Activated CD8-positive, alpha-beta memory T cell treated with anti-CD3 and anti-CD28 coated beads, Interleukin-2, amount 50 U/mL, for 24 hours (primary cell): ENCODE data around the gene IGFBP5.

ENCODE experiments used
- DNase-seq: peaks from one replicate; pipeline ENCODE4 v3.0.0-alpha.2; 2020; ENCODE audit errors: extremely low read depth

Gene IGFBP5

GRCh38 chr2:216714376-216714775 lies 19.0 kb upstream of the IGFBP5 start:
- no peak for DNase-seq

- DNase-seq: no peak
Observed at GRCh38 chr2:216713691-216714336, 18.5 kb upstream of the IGFBP5 start.

- DNase-seq: no peak
Observed at GRCh38 chr2:216711348-216711747, 16.0 kb upstream of the IGFBP5 start.

- no peak for DNase-seq
Observed at GRCh38 chr2:216710551-216711301, 15.4 kb upstream of the IGFBP5 start.

GRCh38 chr2:216702756-216703155 lies 7.4 kb upstream of the IGFBP5 start:
- no peak for DNase-seq

- DNase-seq: no peak
Observed at GRCh38 chr2:216701544-216701943, 6.2 kb upstream of the IGFBP5 start.

GRCh38 chr2:216700781-216701180 lies 5.4 kb upstream of the IGFBP5 start:
- DNase-seq: no peak

GRCh38 chr2:216700088-216700567 lies 4.8 kb upstream of the IGFBP5 start:
- no peak for DNase-seq

- DNase-seq: no peak
Observed at GRCh38 chr2:216698895-216699294, 3.5 kb upstream of the IGFBP5 start.

GRCh38 chr2:216698293-216698692 lies 2.9 kb upstream of the IGFBP5 start:
- no peak for DNase-seq

GRCh38 chr2:216696751-216697560 lies 1.6 kb upstream of the IGFBP5 start:
- no peak for DNase-seq

GRCh38 chr2:216696321-216696720 lies 972 bp upstream of the IGFBP5 start:
- no peak for DNase-seq

- DNase-seq: no peak
Observed at GRCh38 chr2:216694826-216695217, 527 bp downstream of the IGFBP5 start.

- no peak for DNase-seq
Observed at GRCh38 chr2:216694082-216694825, 1.1 kb downstream of the IGFBP5 start.

- no peak for DNase-seq
Observed at GRCh38 chr2:216693414-216694080, 1.8 kb downstream of the IGFBP5 start.

GRCh38 chr2:216692636-216693413 lies 2.5 kb downstream of the IGFBP5 start:
- DNase-seq: peak; percentile 30

- DNase-seq: no peak
Observed at GRCh38 chr2:216690853-216691741, 4.3 kb downstream of the IGFBP5 start.

- no peak for DNase-seq
Observed at GRCh38 chr2:216690456-216690852, 4.9 kb downstream of the IGFBP5 start.

- DNase-seq: no peak
Observed at GRCh38 chr2:216689397-216689796, 6.0 kb downstream of the IGFBP5 start.
